Activated T-cell treated with anti-CD3 and anti-CD28 coated beads, Interleukin-2, amount 50 U/mL, for 24 hours (primary cell): ENCODE data around the gene CYB5R2.

Experiments
- DNase-seq: peaks from one replicate; pipeline ENCODE4 v3.0.0-alpha.2; 2020
- H3K27ac Mint-ChIP-seq: 2 replicates; pipeline ENCODE4 v1.8.0; 2020; ENCODE audit warnings: mild to moderate bottlenecking, mixed read lengths
- H3K27me3 Mint-ChIP-seq: 2 replicates; pipeline ENCODE4 v1.8.0; 2020; ENCODE audit warnings: mixed read lengths
- H3K36me3 Mint-ChIP-seq: 2 replicates; pipeline ENCODE4 v1.8.0; 2020; ENCODE audit warnings: low read depth, mixed read lengths
- H3K4me1 Mint-ChIP-seq: 2 replicates; pipeline ENCODE4 v1.8.0; 2020; ENCODE audit warnings: low read depth, mixed read lengths
- H3K4me3 Mint-ChIP-seq: 2 replicates; pipeline ENCODE4 v1.8.0; 2020; ENCODE audit warnings: mild to moderate bottlenecking, moderate library complexity, mixed read lengths
- H3K9me3 Mint-ChIP-seq: 2 replicates; pipeline ENCODE4 v1.8.0; 2020; ENCODE audit warnings: mixed read lengths

The CYB5R2 gene

DNA sequence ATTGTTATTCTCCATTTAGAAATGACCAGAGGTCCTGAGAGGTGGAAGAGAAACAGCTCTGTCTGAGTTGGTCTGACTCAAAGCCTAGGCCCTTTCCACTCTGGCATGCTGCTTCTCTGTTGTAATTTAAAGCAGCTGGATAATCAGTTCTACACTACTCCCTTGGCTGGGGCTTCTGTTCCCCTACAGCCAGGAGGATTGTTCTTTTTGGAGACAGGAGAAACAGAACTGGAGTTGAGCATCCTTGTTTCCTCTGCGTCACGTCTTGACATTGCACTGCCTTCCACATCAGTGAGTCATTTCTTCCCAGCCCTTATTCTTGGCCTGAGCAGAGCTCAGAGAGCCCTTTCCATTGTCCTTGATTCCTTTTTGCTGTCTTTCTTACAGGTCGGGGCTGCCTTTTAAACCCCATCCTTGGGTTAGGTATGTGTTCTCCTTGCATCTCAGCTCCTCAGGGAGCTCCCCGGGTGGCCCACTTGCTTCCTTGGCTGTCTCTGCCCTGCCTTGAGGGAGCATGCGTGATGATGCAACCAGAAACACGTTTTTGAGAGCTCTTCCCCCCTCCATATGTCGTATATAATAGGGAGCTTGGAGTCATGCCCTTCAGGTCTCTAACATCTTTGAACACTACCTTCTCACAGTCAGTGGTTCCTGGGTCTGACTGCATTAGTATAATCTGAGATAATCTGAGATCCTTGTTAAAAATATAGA, 35.7 kb downstream of the CYB5R2 start:
- H3K4me1 Mint-ChIP-seq = no peaks in the 10 kb centered on the region
- no peak overlapping the region for H3K4me3 Mint-ChIP-seq
- no peak for DNase-seq

DNA sequence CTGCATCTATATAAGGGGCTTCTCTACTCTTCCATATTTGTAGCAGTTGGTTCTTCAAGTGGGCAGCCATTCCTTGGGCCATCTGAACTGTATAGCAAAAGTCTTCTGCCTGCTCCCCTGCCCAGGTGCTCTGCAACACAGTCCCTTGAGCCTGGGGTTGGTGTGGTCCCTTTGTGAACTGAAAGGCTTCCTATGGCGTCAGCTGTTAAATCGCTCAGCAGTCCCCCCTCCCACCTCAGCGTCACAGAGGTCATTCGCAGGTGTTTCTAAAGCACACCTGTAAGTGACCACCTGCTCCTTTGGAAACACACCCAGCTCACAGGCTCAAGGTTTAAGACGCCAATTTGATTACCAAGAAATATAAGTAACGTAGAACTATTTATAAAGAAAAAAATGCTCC, 37.0 kb downstream of the CYB5R2 start:
- Mint-ChIP-seq H3K27me3 (no peaks in the 10 kb centered on the region), H3K36me3 (peaks cover 11% of the 10 kb centered on the region), H3K27ac (no peak overlapping the region), H3K4me3 (no peak overlapping the region), H3K4me1 (no peaks in the 10 kb centered on the region), H3K9me3 (no peaks in the 10 kb centered on the region)
- no peak for DNase-seq

More for the DNA sequence above, 35.7 kb downstream of the CYB5R2 start:
- Mint-ChIP-seq H3K36me3 (peaks cover 12% of the 10 kb centered on the region), H3K27me3 (no peaks in the 10 kb centered on the region), H3K9me3 (no peaks in the 10 kb centered on the region), H3K27ac (no peak overlapping the region)

DNA sequence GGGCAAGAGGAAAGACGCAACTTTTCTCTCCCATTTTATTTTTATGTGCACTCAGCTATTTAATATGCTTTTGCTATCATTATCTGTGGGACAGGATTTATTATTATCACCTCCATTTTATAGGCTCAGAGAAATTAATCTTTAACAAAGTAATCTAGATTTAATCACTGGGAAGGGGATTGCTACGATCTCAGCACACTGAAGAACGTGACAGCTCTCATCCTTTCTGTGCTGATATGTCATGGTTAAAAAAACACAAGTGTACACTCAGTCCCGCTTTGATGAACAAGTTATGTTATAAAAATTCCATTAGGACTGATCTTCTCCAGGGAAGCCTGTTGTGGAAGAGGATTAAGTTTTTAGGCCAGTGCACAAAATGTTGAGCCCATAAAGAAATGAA, 37.6 kb downstream of the CYB5R2 start:
- Mint-ChIP-seq H3K27me3 (no peaks in the 10 kb centered on the region), H3K36me3 (peaks cover 8% of the 10 kb centered on the region), H3K9me3 (no peaks in the 10 kb centered on the region), H3K4me1 (no peaks in the 10 kb centered on the region), H3K4me3 (no peak overlapping the region), H3K27ac (no peak overlapping the region)
- DNase-seq = no peak

DNA sequence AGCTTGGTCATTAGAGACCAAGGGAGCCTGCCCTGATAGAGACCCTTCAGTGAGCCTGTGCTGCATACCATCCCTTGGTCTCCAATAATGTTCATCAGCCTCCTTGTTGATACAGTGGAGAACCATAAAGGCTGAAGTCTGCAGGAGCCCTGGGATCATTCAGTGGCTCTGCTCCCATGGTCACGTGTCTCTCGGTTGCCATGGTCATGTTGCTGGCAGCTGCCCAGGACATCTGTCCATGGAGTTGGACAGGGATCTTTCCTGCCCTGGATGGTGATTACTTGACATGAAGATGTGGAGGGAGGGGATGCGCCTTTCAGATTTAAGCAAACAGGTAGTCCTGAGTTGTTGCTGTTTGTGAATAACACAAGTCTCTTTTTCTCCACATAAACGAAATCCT, 38.2 kb downstream of the CYB5R2 start:
- Mint-ChIP-seq H3K27ac (no peak overlapping the region), H3K4me1 (no peaks in the 10 kb centered on the region), H3K36me3 (peaks cover 7% of the 10 kb centered on the region)

DNA sequence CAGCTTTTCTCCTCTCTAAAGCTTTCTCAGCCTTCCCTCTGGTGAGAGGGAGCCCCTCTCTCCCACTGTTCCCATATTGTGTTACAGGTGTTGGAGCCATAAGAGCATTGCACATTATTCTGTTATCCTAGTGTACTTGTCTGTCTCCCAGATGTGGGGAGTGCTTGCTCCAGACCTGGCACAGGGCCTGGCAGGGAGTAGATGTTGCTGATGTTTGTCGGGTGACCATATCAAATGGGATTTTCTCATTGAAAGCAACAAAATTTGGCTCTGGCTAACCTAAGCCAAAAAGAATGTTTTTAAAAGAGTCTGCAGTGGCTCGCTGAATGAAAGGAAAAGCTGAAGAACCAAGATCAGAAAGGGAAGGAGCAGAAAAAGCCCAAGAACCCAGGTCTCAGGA, 41.1 kb downstream of the CYB5R2 start:
- no peak for DNase-seq
- H3K4me1 Mint-ChIP-seq = no peaks in the 10 kb centered on the region
- no peak overlapping the region for H3K27ac Mint-ChIP-seq
- H3K27me3 Mint-ChIP-seq = no peaks in the 10 kb centered on the region
- H3K4me3 Mint-ChIP-seq = no peak overlapping the region
- no peaks in the 10 kb centered on the region for H3K9me3 Mint-ChIP-seq
- peaks cover 7% of the 10 kb centered on the region for H3K36me3 Mint-ChIP-seq

More for the DNA sequence above, 38.2 kb downstream of the CYB5R2 start:
- Mint-ChIP-seq H3K4me3 (no peak overlapping the region), H3K27me3 (no peaks in the 10 kb centered on the region), H3K9me3 (no peaks in the 10 kb centered on the region)
- DNase-seq = no peak

DNA sequence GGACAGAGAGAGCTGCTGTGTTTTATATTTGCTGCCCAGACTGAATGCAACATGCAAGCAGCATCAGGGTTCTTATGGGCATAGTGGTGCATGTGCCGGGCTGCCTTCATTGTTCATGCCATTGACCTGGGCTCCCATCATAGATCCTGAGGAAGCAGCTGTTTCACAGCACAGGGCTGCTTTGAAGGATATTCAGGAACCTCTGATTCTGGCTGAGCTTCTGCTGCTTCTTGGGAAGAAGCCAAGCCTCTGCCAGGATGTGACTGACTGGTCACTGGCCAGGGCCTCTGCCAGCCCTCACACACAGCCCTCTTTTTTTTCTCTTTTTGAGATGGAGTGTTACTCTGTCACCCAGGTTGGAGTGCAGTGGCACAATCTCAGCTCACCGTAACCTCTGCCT, 43.3 kb downstream of the CYB5R2 start:
- Mint-ChIP-seq H3K27me3 (no peaks in the 10 kb centered on the region), H3K4me3 (no peak overlapping the region), H3K27ac (no peak overlapping the region), H3K36me3 (peaks cover 7% of the 10 kb centered on the region), H3K4me1 (no peaks in the 10 kb centered on the region), H3K9me3 (no peaks in the 10 kb centered on the region)
- DNase-seq = no peak

DNA sequence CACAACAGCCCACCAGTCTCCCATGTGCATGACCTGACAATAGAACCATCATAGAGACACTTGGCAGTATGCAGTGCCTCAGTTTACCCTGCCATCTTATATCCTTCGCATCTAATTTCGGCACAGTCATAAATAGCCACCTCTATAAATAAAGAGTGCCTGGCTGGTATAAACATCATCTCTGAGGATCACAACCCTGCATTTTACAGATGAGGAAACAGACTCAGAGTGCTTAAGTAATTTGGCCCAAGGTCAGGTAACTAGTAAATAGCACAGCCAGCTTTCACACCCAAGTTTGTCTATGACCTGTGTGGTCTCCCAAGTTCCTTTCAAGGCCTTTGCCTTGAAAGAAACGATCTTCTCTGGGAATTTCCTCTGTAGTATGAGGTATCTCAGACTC, 44.6 kb downstream of the CYB5R2 start:
- Mint-ChIP-seq H3K27ac (no peak overlapping the region), H3K4me1 (no peaks in the 10 kb centered on the region), H3K36me3 (peaks cover 5% of the 10 kb centered on the region), H3K9me3 (no peaks in the 10 kb centered on the region), H3K4me3 (no peak overlapping the region), H3K27me3 (no peaks in the 10 kb centered on the region)
- DNase-seq = no peak

DNA sequence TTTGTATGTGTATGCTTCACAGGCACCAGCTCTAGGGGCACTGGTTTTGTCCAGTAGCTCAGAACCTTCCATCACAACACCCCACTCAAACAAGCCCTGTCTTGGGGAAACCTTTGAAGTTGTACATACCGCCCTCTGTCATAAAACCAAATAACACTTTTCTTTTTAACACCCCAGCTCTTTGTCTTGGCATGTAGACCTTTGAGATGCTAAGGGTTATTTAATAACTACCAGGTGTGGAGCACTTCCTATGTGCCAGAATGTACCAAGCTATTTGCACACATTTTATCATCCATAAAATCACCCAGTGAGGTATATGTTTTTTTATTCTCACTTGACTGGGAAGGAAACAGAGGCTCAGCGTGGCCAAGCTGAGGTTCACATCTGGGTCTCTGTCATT, 50.6 kb downstream of the CYB5R2 start:
- Mint-ChIP-seq H3K4me3 (no peak overlapping the region), H3K27ac (no peak overlapping the region), H3K4me1 (no peaks in the 10 kb centered on the region), H3K36me3 (peaks cover 3% of the 10 kb centered on the region), H3K27me3 (no peaks in the 10 kb centered on the region), H3K9me3 (no peaks in the 10 kb centered on the region)
- no peak for DNase-seq

DNA sequence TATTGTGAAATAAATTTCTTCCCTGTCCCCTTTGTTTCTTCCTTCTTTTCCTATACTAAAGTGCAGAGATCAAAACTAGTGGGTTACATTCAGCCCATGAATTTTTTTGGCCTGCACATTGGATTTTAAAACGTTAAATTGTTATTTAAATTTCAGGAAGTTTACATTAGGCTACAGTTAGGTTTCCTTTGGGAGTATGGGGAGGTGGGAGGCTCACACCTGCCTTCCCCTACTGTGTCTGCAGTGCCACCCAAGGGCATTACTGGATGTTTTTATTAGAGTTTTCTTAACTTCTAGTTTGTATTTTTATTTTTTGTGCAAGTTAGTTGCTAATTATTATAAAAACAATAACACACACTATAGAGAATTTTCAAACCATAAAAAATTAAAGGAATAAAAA, 51.7 kb downstream of the CYB5R2 start:
- Mint-ChIP-seq H3K4me1 (no peaks in the 10 kb centered on the region), H3K9me3 (no peaks in the 10 kb centered on the region), H3K36me3 (peaks cover 3% of the 10 kb centered on the region), H3K4me3 (no peak overlapping the region), H3K27ac (no peak overlapping the region), H3K27me3 (no peaks in the 10 kb centered on the region)
- no peak for DNase-seq

DNA sequence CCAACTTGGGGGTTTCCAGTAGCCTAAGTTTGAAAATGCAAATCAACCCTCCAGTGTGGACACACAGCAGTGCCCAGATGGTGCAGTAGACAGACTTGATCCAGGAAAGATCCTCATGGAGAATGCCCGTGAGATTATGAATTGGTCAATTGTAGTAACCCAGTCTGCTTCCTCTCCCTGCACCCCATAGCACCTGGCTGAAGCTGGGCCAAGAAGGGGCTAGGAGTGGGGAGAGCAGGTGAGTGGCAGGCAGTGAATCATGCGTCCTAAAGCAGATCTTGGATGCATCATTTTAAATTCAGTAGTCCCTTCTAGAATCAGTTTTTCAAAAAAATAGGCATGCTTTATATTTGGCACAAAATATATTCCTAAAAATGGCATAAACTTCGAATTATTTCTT, 52.2 kb downstream of the CYB5R2 start:
- H3K27me3 Mint-ChIP-seq = no peaks in the 10 kb centered on the region
- H3K9me3 Mint-ChIP-seq = no peaks in the 10 kb centered on the region
- H3K27ac Mint-ChIP-seq = no peak overlapping the region
- no peak for DNase-seq
- no peaks in the 10 kb centered on the region for H3K4me1 Mint-ChIP-seq
- no peak overlapping the region for H3K4me3 Mint-ChIP-seq
- H3K36me3 Mint-ChIP-seq = peaks cover 3% of the 10 kb centered on the region

DNA sequence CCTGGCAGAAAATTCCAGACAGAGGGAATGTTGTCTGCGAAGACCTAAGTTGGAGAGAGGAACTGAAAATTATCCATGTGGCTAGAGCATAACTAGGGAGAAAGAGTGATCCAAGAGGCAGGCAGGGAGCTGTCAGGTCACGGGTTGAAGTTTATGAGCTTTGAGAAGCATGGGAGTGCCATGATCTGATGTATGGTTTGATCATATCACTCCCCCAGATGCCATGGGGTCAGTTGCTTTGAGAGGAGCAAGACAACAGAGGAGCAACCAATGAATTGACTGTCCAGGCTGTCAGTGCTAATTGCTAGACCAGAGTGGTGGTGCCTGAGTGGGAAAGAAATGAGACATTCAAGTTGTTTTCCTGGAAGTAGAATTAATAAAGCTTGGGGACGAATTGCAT, 54.0 kb downstream of the CYB5R2 start:
- DNase-seq = no peak
- H3K4me1 Mint-ChIP-seq = no peaks in the 10 kb centered on the region
- H3K4me3 Mint-ChIP-seq = no peak overlapping the region
- H3K27me3 Mint-ChIP-seq = no peaks in the 10 kb centered on the region
- H3K9me3 Mint-ChIP-seq = no peaks in the 10 kb centered on the region
- H3K27ac Mint-ChIP-seq = no peak overlapping the region
- H3K36me3 Mint-ChIP-seq = peaks cover 3% of the 10 kb centered on the region

DNA sequence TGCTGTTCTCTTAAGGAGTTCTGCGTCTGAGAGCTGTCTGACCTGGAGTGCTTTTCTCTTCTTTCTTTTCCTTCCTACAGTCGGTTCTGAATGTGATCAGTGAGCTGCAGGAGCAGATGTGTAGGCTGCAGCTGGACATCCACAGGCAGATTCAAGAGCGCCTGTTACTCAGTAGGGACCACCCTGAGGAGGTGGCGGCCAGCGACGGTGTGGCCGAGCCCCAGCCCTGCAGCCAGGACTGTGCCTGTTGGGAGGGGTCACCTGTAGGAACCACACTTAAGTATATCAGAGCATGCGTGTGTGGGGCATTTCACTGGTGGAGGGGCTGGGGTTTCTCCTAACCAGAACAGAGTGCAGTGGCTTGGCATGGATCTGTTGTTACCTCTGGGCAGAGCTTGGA, 56.3 kb downstream of the CYB5R2 start:
- H3K27ac Mint-ChIP-seq = no peak overlapping the region
- no peak overlapping the region for H3K4me3 Mint-ChIP-seq
- H3K9me3 Mint-ChIP-seq = no peaks in the 10 kb centered on the region
- H3K36me3 Mint-ChIP-seq = peaks cover 3% of the 10 kb centered on the region
- no peaks in the 10 kb centered on the region for H3K27me3 Mint-ChIP-seq
- no peak for DNase-seq
- no peaks in the 10 kb centered on the region for H3K4me1 Mint-ChIP-seq
